Measurements from ENCODE around the gene ABHD11.

DNA sequence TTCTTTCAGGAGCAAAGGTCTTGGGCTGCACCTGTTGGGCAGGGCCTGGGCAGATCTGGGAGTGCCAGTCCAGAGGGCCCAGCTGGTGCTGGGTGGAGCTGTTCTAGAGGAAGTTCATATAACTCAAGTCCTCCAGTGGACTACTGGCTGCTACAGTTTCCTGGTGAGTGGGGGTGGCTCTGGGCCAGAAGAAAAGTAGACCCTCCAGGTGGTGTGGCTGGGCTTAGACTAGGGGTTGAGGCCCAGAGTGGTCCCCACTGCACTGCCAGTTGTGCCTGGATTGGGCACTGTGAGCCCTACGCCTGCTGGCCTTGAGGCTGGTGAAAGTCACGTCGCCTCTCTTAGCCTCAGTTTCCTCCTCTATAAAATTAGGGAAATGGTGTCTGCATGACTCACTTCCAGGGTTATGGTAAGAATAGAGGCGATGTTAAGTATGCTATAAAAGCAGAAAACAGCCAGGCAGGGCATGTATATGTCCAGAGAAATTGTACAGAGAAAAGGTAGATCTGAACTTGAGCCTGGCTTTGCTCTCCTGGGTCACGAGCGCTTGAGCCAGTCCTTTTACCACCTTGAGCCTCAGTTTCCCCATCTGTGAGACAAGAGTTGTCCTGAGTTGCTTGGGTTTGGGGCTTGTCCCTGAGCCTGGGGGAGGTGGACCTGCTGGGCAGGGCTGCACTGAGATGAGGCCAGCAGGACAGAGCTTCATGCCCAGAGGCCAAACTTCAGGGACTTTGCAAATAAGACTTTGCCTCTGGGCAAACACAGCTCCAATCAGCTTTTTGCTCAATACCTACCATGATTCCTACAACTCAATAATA is 35.3 kb upstream of the ABHD11 start:
- TF ChIP-seq, protein P1, sequence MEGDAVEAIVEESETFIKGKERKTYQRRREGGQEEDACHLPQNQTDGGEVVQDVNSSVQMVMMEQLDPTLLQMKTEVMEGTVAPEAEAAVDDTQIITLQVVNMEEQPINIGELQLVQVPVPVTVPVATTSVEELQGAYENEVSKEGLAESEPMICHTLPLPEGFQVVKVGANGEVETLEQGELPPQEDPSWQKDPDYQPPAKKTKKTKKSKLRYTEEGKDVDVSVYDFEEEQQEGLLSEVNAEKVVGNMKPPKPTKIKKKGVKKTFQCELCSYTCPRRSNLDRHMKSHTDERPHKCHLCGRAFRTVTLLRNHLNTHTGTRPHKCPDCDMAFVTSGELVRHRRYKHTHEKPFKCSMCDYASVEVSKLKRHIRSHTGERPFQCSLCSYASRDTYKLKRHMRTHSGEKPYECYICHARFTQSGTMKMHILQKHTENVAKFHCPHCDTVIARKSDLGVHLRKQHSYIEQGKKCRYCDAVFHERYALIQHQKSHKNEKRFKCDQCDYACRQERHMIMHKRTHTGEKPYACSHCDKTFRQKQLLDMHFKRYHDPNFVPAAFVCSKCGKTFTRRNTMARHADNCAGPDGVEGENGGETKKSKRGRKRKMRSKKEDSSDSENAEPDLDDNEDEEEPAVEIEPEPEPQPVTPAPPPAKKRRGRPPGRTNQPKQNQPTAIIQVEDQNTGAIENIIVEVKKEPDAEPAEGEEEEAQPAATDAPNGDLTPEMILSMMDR (conservative IDR thresholded peaks at IDR 0.05; ENCODE audit: low read depth, low read length), result no peak
- TF ChIP-seq RFX5 (IDR thresholded peaks at IDR 0.05; ENCODE audit: low read depth, low read length) (no peak), POLR2A (IDR thresholded peaks at IDR 0.05; ENCODE audit: low read depth, low read length) (no peak), MXI1 (IDR thresholded peaks at IDR 0.05; ENCODE audit: borderline replicate concordance, low read depth, low read length) (no peak), MAZ (IDR thresholded peaks at IDR 0.05; ENCODE audit: borderline replicate concordance, low read depth, low read length) (no peak), SMC3 (IDR thresholded peaks at IDR 0.05; ENCODE audit: low read depth, low read length) (no peak), RCOR1 (IDR thresholded peaks at IDR 0.05; ENCODE audit: insufficient replicate concordance, low read length) (no peak), MAFK (IDR thresholded peaks at IDR 0.05; ENCODE audit: low read depth, low read length) (no peak), BHLHE40 (IDR thresholded peaks at IDR 0.05; ENCODE audit: low read depth, low read length) (no peak), CHD1 (IDR thresholded peaks at IDR 0.05; ENCODE audit: low read depth, low read length) (no peak)
- TF ChIP-seq, protein P2, sequence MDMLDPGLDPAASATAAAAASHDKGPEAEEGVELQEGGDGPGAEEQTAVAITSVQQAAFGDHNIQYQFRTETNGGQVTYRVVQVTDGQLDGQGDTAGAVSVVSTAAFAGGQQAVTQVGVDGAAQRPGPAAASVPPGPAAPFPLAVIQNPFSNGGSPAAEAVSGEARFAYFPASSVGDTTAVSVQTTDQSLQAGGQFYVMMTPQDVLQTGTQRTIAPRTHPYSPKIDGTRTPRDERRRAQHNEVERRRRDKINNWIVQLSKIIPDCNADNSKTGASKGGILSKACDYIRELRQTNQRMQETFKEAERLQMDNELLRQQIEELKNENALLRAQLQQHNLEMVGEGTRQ (IDR thresholded peaks at IDR 0.05; ENCODE audit: low read depth, low read length), result no peak
- TF ChIP-seq, protein P3, sequence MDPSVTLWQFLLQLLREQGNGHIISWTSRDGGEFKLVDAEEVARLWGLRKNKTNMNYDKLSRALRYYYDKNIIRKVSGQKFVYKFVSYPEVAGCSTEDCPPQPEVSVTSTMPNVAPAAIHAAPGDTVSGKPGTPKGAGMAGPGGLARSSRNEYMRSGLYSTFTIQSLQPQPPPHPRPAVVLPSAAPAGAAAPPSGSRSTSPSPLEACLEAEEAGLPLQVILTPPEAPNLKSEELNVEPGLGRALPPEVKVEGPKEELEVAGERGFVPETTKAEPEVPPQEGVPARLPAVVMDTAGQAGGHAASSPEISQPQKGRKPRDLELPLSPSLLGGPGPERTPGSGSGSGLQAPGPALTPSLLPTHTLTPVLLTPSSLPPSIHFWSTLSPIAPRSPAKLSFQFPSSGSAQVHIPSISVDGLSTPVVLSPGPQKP (IDR thresholded peaks at IDR 0.05; ENCODE audit: borderline replicate concordance, low read depth, low read length), result no peak

All from IMR-90 (cell line).